Colonic mucosa (tissue), 4 donors: ENCODE results near the gene SIGLEC9. TPM values are rescaled to one million over a fixed set of nuclear protein-coding genes. Genes with fewer than 3 reads are reported as not detected.
"Not testable (repeated sequence)": the region's sequence is repeated elsewhere in the genome, so short reads cannot be mapped to it uniquely, and the experiment has no call there.

Experiments
- DNase-seq: peaks from one replicate; pipeline ENCODE4 v3.0.0-alpha.2; 2020
- H3K27ac ChIP-seq: fragments of 200-600 bp; one replicate; pipeline ENCODE4 v1.8.0; 2021
- H3K27me3 ChIP-seq: fragments of 200-600 bp; one replicate; pipeline ENCODE4 v1.8.0; 2021
- H3K36me3 ChIP-seq: fragments of 200-600 bp; one replicate; pipeline ENCODE4 v1.8.0; 2021
- H3K4me1 ChIP-seq: fragments of 200-600 bp; one replicate; pipeline ENCODE4 v1.8.0; 2021; ENCODE audit warnings: mild to moderate bottlenecking
- H3K4me3 ChIP-seq: fragments of 200-600 bp; one replicate; pipeline ENCODE4 v1.8.0; 2021
- H3K9ac ChIP-seq, 2 donors: one replicate each; pipeline ENCODE4 v1.7.0; 2013; ENCODE audit warnings: control low read depth in 2 of 2, low read depth in 2 of 2, low read length in 2 of 2
- H3K9me3 ChIP-seq: fragments of 200-600 bp; one replicate; pipeline ENCODE4 v1.8.0; 2021
- CTCF ChIP-seq: fragments of 200-600 bp; IDR thresholded peaks from one replicate; pipeline ENCODE4 v1.8.0; 2022; ENCODE audit warnings: antibody characterized with exemption, mild to moderate bottlenecking
- intact Hi-C: fragments of 100-400 bp; cut with DNase I; formaldehyde crosslinking; loops from one replicate; pipeline ENCODE4 v1.14.1; 2022
- total RNA-seq, 2 donors: library from RNA; stranded (reverse); fragmentation: NEBNext Ultra II Directional in 1 of 2; extraction: Animal tissue kit (Norgen Biotek cat#: 25700) in 1 of 2; gene quantifications; one replicate each; pipeline ENCODE4 v1.2.1, GENCODE V29; 2021
- donor health status: healthy.
- donor health status: DM: no; HTN: no; CAD: no.
- donor health status: DM: no; HTN: no; CAD: no.

SIGLEC9 gene
- total RNA-seq, 2 donors from 2014 or later: 0.86 to 1.7 TPM

- H3K4me1 ChIP-seq: no peaks in the 10 kb centered on the region
- H3K9me3 ChIP-seq: no peaks in the 10 kb centered on the region
- no peak overlapping the region for H3K4me3 ChIP-seq
- no peak for TF ChIP-seq CTCF
- no peak for DNase-seq
- no peaks in the 10 kb centered on the region for H3K36me3 ChIP-seq
- no peak overlapping the region for H3K9ac ChIP-seq
- H3K27me3 ChIP-seq: no peaks in the 10 kb centered on the region
- intact Hi-C loops: no loop called here
- H3K27ac ChIP-seq: peak overlapping the region; percentile 12
Observed at GRCh38 chr19:51139299-51140014, 14.8 kb downstream of the SIGLEC9 start.

GRCh38 chr19:51140441-51140840 lies 15.7 kb downstream of the SIGLEC9 start:
- intact Hi-C loops: no loop called here
- Histone ChIP-seq H3K9ac (no peak overlapping the region), H3K27ac (no peak overlapping the region), H3K4me1 (no peaks in the 10 kb centered on the region), H3K27me3 (no peaks in the 10 kb centered on the region), H3K36me3 (no peaks in the 10 kb centered on the region), H3K4me3 (no peak overlapping the region), H3K9me3 (no peaks in the 10 kb centered on the region)
- DNase-seq: no peak
- no peak for TF ChIP-seq CTCF

- no peaks in the 10 kb centered on the region for H3K27me3 ChIP-seq
- no peaks in the 10 kb centered on the region for H3K36me3 ChIP-seq
- no peak for DNase-seq
- intact Hi-C loops: no loop called here
- no peak overlapping the region for H3K27ac ChIP-seq
- no peaks in the 10 kb centered on the region for H3K9me3 ChIP-seq
- no peak overlapping the region for H3K9ac ChIP-seq
- no peak overlapping the region for H3K4me3 ChIP-seq
- no peak for TF ChIP-seq CTCF
- no peaks in the 10 kb centered on the region for H3K4me1 ChIP-seq
Observed at GRCh38 chr19:51141181-51141580, 16.5 kb downstream of the SIGLEC9 start.

GRCh38 chr19:51142119-51142518 lies 17.4 kb downstream of the SIGLEC9 start, which contains the start of gene SIGLEC7:
SIGLEC7 (plus strand) TSS chr19:51142301; CDS start chr19:51142370, 69 bp downstream.
- no peak for TF ChIP-seq CTCF
- Histone ChIP-seq H3K4me1 (no peaks in the 10 kb centered on the region), H3K9me3 (no peaks in the 10 kb centered on the region), H3K9ac (no peak within 1 kb of the TSS), H3K27ac (no peak within 1 kb of the TSS), H3K36me3 (no peaks in the 10 kb centered on the region), H3K27me3 (no peaks in the 10 kb centered on the region), H3K4me3 (no peak within 1 kb of the TSS)
- intact Hi-C loops: no loop called here
- DNase-seq: no peak

- H3K4me3 ChIP-seq, H3K4me1 ChIP-seq, H3K36me3 ChIP-seq, H3K27me3 ChIP-seq, intact Hi-C loops, DNase-seq, H3K9me3 ChIP-seq, H3K27ac ChIP-seq, H3K9ac ChIP-seq: not testable (repeated sequence)
Observed at GRCh38 chr19:51142809-51143475, 18.2 kb downstream of the SIGLEC9 start.

- Histone ChIP-seq H3K9me3 (no peaks in the 10 kb centered on the region), H3K4me3 (no peak overlapping the region), H3K9ac (no peak overlapping the region), H3K36me3 (no peaks in the 10 kb centered on the region), H3K27ac (no peak overlapping the region), H3K4me1 (no peaks in the 10 kb centered on the region), H3K27me3 (no peaks in the 10 kb centered on the region)
- intact Hi-C loops: no loop called here
- no peak for DNase-seq
- no peak for TF ChIP-seq CTCF
Observed at GRCh38 chr19:51143486-51143885, 18.8 kb downstream of the SIGLEC9 start.
